HG03354 (cell line): ENCODE data around the gene ZDHHC21.
"Not testable (repeated sequence)": the region's sequence is repeated elsewhere in the genome, so short reads cannot be mapped to it uniquely, and the experiment has no call there.

Experiments
- ATAC-seq: cut with Tn5 transposase; IDR thresholded peaks from one replicate; pipeline ENCODE4 v1.9.1; 2021; ENCODE audit warnings: mild to moderate bottlenecking; ENCODE audit not compliant: unreplicated experiment, poor library complexity, severe bottlenecking

ZDHHC21 gene

DNA sequence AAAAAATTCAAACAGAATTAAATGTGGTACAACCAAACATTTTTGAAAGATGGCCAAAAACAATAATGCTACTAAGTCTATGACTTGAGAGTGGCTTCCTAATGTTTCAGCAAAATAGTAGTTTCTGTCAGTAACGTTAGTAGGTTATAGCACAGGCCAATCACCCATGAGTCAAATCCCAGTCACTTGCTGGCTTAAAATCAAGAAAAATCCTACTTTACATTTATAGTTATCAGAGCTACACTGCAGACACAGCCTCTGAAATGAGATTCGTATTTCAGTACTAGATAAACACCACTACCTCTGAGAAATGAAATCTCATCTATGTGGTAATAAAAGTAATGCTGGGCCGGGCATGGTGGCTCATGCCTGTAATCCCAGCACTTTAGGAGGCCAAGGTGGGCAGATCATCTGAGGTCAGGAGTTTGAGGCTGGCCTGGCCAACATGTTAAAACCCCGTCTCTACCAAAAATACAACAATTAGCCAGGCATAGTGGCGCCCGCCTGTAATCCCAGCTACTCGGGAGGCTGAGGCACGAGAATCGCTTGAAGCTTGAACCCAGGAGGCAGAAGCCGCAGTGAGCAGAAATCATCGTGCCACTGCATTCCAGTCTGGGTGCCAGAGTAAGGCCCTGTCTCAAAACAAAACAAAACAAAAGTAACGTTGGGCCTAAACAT, 6.1 kb downstream of the ZDHHC21 start:
- no peak for ATAC-seq

DNA sequence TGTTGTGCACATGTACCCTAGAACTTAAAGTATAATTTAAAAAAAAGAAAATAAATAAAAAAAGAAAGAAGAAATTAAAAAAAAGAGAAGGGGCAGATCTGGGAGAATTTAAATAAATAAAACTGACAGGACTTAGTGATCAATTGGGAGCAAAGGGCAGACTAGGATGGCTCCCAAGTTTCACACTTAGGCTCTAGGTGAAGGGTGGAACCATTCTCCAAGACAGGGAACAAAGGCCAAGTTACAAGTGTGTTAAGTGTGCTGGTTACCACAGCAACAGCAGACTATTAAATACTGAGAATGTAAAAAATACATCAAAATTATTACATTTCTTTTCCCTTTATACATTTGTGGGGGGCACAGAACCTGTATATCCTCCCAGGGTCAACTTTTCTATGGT, 7.1 kb downstream of the ZDHHC21 start:
- no peak for ATAC-seq

DNA sequence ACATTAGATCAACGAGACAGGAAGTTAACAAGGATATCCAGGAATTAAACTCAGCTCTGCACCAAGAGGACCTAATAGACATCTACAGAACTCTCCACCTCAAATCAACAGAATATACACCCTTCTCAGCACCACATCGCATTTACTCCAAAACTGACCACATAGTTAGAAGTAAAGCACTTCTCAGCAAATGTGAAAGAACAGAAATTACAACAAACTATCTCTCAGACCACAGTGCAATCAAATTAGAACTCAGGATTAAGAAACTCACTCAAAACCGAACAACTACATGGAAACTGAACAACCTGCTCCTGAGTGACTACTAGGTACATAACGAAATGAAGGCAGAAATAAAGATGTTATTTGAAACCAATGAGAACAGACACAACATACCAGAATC, 10.6 kb downstream of the ZDHHC21 start:
- ATAC-seq, result not testable (repeated sequence)

DNA sequence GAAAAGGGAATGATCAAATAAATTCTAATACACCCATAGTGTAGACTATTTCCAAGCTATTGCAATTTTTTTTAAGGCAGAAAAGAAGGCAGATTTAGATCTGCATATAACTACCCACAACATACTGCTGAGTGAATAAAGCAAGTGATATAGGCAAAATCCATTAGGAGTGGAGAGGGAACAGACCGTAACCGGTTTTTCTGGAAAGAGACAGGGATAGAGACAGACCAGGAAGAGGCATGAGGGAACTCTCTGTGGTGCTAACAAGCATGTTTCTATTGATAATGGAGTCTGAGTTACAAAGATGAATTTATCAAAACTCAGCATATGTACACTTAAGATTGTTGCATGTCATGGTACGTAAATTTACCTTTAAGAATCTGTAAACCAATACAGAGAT, 14.5 kb downstream of the ZDHHC21 start:
- ATAC-seq, result no peak

DNA sequence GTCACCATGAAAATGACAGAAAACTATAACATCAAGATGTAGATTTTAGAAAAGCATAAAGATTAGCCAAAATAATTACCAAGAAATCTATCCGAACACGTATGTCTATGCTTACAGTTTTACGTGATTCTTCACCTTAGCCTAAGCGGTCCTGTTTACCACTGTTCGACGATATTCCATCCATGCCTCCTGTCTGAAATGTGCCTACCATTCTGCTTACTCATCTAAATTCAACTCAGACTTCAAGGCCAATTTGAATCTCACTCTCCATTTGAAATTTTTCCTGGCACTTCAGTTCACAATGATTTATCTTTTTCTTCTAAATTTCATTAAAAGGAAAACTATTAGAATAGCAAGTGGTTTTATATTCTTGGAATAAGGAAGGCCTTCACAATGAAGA, 15.4 kb downstream of the ZDHHC21 start:
- ATAC-seq, result no peak

DNA sequence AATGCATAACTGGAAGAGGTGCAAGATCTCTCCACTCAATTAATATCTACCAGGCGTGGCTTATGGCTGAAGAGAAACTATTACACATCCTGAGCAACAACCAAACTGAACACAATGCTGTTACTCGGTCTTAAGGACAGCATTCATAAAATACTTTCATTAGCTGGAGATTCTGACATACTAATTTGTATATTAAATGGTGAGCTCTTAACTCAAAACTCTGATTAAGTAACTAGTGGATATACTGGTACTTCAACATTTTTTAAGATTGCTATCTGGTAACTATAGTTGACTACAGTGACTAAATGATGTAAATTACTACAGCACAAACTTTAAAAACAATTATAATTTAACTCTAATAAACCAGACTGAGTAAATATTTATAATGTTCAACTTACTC, 15.8 kb downstream of the ZDHHC21 start:
- ATAC-seq, result no peak

DNA sequence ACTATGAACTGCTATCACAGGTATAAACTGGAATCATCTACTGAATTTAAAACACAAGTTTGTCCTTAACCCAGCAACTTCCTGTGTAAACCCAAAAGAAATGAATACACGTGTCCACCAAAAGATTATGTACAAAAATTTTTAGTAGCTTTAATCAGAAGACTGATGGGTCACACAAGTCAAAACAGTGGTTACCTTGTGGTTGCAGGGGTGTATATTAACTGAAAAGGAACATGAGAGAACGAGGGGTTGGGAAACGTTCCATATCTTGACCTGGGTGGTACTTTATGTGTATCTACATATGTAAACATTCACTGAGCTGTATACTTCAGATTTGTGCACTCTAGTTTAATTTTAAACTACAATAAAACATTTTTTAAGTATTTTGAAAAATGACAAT, 18.6 kb downstream of the ZDHHC21 start:
- no peak for ATAC-seq

DNA sequence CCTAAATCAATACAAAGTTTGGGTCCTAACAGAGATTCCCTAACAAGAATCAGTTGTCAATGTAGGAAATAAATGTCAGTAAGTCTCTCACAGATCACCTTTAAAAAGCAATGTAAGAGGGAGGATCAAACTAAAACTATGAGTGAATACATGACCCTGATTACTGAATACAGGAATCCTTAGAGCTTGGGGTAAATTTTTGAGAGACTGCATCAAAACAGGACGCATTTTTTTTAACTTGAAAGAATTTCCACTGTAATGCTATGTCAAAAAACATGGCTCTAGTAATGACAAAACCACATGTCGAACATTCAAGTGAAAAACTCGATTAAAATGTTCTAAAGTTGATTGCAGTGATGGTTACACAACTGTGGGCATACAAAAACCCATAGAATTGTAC, 21.9 kb downstream of the ZDHHC21 start:
- ATAC-seq, result no peak

DNA sequence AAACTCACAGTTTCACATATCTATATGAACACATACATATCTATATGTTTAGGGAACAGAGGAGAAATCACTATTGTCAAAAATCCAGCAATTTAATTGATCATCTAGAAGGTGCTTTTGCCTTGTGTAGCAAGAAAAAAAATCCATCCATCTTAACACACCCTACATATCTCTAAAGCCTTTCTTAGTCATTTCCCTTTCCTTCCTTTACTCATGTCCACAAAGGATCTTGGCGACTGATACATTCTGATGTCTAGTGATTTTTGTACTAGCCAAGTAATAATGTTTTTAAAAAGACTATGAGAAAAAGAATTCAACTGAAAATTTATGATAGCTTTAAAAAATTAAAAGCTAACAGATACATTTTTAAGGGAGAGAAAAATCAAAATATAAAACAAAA, 22.5 kb downstream of the ZDHHC21 start:
- no peak for ATAC-seq

DNA sequence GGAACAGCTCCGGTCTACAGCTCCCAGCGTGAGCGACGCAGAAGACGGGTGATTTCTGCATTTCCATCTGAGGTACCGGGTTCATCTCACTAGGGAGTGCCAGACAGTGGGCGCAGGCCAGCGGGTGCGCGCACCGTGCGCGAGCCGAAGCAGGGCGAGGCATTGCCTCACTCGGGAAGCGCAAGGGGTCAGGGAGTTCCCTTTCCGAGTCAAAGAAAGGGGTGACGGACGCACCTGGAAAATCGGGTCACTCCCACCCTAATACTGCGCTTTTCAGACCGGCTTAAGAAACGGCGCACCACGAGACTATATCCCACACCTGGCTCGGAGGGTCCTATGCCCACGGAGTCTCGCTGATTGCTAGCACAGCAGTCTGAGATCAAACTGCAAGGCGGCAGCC, 29.2 kb downstream of the ZDHHC21 start:
- ATAC-seq, result not testable (repeated sequence)

DNA sequence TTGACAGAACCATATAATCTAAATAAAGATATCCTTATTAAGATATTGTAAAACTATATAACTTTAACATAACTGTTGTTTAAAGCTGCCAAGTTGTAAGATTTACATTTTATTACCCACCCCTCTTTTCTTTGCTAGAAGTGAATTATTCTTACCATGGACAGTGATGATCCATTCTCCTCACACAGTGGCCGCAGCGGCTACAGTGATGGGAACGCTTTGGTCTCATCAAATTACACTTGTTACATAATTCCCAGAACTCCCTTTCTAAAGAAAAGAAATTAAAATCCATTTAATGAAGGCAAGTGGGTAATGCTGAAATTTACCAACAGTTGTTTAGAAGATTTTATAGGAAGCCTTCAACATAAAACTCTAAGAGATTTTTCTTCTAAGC, 31.2 kb downstream of the ZDHHC21 start:
- no peak for ATAC-seq

DNA sequence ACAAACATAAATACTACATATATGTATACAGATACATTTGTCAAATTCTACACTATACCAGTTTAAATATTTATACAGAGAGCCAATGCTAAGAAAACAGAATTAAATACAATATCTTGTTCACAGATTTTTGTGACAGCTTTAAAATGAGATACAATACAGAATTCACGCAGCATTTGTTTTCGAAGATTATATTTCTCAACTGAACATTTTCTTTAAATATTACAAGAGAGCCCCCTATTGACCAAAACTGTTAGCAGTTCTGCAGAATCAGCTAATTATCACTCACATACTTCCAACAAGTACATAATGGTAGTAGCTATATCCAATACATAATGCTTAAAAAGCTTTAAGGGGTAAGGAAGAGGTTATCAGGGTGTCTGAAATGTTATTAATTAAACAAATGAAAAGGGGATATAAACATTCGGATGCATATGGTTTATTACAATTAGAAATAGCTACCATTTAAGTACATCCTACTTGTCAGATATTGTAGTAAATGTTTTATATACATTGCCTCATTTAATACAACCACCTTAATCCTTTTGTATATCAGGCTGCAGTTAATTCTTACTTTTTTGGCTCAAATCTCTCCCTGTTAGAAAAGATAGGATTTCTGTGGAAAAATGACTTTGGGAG, 31.7 kb downstream of the ZDHHC21 start:
- no peak for ATAC-seq

DNA sequence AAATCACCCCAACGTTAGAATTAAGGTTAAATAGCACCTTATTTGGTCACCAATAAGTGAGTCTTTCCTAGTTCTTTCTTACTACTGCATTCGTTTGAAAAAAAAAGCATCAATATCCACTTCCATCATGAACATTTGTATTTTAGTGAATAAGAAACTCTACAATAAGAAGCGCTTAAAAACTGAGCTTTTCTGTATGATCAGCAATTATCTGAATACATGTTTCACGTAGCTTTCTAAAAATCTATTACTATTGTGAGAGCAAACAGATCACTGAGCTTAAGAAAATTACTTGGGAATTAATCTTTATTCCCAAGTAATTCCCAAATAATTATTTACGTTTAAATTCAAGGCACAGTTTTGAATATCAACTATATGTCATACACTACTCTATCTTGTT, 32.5 kb downstream of the ZDHHC21 start:
- ATAC-seq, result no peak

DNA sequence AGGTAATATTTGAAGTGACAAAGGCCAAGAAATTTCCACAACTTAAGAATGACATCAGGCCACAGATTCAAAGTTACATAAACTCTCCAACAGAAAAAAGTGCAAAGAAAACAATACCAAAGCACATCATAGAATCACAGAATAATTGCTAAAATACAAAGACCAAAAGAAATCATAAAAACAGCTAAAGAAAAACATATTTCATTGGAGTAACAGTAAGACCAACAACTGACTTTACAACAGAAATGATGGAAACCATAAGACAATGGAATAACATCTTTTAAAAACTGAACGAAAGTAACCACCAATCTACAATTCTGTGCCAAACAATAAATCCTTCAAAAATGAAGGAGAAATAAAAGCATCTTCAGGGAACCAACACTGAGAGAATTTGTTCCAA, 38.3 kb downstream of the ZDHHC21 start:
- ATAC-seq, result no peak

DNA sequence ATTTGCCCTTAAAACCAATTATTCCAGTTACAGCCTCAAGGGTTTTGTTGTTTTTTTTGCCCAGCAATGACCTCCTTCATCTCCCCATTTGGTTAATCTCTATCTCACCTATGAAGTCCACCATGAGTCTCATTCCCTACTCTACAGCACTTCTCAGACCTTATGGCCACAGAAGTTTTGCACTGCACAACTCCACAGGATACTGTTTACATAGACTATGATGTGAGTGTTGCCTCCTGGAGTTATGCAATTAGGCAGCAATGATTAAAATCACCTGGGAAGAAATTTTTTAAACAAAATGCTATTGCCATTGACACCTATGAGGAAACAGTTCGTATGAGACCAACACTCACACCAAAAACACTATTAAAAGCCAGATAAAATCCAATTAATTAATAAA, 39.7 kb downstream of the ZDHHC21 start:
- no peak for ATAC-seq

DNA sequence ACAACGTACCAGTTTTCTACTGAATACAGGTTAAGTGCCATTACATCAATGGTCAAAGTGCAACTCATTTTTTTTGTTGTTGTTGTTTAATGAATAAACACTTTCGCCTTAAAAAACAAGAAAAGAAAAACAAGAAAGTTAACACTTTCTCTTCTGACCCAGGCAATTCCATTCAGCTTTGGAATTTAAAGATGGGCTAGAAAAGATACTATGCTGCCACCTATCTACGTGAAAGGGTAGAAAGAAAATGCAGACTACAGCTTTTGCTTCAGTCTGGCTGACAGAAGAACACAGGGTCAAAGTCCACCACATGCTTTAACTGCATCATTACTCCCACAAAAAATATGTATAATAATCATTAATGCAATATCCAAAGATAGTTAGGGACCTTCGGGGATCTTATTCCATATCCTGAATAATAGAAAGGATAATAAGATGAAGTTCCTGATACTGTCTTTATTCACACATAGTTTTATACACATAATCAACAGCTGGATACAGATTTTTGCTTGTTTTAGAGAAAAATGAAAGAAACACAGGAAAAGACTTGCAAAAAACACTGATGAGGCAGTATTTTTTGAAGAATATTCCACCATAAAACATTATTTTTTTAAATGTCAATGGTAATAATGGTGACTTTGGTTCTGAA, 40.4 kb downstream of the ZDHHC21 start:
- no peak for ATAC-seq

DNA sequence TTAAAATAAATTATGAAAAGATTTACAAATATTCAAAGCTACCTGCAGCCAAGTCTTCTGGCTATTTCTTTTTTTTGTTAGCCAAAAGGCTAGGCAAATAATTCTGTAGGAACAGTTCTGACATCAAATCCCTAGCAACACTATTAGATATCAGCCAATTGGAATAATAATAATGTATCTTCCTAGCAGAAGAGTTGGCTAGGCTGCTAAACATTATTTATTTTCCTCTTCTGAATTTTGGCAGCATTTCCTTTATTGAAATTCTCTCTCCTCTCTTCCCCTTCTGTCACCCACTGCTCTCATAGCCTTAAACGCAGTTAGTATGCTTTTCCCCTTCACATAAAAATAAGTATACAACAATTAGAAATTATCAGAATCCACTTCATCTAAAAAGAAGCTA, 42.6 kb downstream of the ZDHHC21 start:
- no peak for ATAC-seq

DNA sequence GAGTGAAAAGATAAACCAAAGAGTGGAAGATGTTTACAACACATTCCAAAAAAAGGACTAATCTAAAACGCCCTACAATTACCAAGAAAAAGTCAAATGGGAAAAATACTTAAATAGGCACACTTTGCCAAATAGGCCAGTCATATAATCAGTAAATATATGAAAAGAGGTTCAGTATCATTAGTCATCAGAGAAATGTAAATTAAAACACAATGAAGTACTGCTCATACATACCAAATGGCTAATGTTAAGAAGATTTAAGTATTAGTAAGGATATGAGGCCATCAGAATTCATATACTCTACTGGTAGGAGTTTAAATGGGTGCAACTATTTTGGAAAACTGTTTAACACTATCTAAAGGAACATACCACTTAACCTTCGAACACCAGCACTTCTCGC, 47.6 kb downstream of the ZDHHC21 start:
- ATAC-seq, result no peak

DNA sequence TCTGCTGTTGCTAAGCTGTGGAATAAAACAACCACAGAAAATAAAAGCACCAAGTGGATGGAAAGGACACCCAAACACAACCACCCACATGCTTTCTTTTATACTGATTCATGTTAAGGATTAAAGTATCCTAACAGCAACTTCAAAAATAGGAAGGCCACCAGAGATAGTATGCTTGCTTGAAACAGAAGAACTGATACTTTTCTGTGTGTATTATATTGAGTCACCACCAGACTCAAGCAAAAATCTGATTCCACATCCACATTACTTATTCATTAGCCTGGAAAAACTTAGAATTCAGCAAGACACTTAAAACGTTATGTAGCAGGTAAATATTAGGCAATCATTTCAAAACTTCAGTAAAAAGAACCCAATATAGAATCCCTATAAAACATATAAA, 52.3 kb downstream of the ZDHHC21 start:
- ATAC-seq, result no peak

DNA sequence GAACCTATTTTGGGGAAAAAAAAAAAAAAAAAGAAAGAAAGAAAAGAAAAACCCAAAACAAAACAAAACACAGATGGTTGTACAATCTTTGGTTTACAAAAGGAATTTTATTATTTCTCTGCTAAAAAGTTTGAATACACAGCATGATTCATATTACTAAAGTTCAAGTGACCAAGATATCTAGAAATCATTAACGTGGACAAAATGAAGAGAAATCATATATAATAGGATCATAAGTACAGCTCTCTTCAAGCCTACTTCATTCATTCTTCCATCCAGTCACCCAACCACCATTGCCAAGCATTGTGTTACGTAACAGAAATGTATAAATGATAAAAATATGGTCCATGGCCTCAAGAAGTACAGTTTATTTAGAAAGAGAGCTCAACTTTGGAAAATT, 52.9 kb downstream of the ZDHHC21 start:
- ATAC-seq, result no peak

DNA sequence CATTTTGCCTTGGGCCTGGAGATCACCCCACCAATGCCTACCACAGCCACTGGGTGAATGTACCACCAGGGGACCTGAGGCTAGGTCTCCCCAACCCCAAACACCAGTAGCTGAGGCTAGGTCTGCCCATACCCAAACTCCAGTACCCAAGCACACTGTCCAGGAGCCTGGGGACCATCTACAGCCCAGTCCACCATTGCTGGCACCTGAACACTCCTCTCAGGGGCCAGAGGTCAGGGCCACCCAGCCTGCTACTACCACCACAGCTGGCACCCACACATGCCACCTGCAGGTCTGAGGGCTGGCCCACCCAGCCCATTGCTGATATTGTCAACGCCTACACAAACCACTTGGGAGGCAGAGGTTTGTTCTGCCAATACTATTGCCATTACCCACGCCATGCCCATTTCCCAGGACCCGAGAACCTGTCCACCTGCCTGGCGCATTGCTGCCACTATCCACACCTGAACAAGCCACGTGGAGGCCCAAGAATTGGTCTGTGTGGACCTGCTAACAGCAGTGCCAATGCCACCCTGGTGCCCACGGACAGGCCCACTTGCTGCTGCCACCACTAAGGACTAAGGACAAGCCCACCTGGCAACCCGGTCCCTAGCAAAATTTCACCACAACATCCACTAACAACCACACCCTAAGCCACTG, 59.2 kb downstream of the ZDHHC21 start:
- no peak for ATAC-seq
